Occipital lobe (tissue), 2 donors: ENCODE results near the gene APOO. TPM values are rescaled to one million over a fixed set of nuclear protein-coding genes. Genes with fewer than 3 reads are reported as not detected.
"Not testable (repeated sequence)": the region's sequence is repeated elsewhere in the genome, so short reads cannot be mapped to it uniquely, and the experiment has no call there.

Experiments used
- DNase-seq: peaks from one replicate; lab custom pipeline; 2025; lab: John Stamatoyannopoulos, UW
- total RNA-seq: library from RNA; depleted of rRNA; stranded (reverse); fragments of >200 nt; gene quantifications from one replicate; pipeline ENCODE4 v1.2.3, GENCODE V29; 2014

APOO gene
- total RNA-seq, 1 donor from 2014 or later: 30.7 TPM

DNA sequence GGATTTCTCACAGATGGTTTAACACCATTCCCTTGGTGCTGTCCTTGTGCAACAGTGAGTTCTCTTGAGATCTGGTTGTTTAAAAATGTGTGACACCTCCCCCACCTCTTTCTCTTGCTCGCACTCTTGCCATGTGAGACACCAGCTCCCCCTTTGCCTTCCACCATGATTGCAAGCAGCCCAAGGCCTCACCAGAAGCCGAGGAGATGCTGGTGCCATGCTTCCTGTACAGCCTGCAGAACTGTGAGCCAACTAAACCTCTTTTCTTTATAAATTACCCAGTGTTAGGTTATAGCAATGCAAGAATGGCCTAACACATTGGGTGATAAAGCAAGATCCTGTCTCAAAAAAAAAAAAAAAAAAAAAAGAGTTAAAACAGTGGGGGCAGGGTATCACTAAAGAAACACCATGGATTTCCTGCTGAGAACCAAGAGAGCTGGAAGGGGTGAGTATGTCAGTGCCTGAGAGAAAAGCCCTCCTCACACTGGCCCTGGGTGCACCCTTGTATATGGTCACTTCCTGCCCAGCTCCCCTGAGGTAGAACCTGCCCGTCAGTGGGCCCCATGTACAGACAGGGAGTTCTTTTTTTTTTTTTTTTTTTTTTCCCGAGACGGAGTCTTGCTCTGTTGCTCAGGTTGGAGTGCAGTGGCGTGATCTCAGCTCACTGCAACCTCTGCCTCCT, 46.4 kb downstream of the APOO start:
- DNase-seq: no peak

DNA sequence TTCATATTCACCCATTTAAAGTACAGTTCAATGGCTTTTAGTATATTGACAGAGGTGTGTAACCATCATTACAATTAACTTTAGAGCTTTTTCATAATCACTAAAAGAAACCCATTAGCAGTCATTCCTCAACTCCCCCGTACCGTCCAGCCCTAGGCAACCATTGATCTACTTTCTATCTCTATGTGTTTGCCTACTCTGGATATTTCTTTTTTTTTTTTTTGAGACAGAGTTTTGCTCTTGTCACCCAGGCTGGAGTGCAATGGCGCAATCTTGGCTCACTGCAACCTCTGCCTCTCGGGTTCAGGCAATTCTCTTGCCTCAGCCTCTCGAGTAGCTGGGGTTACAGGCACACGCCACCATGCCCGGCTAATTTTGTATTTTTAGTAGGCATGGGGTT, 48.5 kb downstream of the APOO start:
- DNase-seq: not testable (repeated sequence)

DNA sequence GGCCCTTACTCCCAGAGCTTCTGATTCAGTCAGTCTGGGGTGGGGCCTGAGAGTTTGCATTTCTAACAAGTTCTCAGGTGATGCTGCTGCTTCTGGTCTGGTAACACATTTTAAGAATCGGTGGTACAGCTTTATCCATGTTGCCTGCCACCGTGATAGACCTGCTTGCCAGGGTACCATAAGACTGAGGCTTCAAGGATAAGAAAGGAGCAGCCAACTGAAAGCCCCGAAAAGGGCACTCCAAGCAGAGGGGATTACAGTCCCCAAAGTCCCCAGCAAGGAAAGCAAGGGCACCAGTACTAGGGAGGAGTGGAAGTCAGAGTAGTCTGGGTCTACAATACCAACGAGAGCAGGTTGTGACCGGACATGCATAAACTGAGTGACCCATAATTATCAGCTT, 49.8 kb downstream of the APOO start:
- DNase-seq: no peak

DNA sequence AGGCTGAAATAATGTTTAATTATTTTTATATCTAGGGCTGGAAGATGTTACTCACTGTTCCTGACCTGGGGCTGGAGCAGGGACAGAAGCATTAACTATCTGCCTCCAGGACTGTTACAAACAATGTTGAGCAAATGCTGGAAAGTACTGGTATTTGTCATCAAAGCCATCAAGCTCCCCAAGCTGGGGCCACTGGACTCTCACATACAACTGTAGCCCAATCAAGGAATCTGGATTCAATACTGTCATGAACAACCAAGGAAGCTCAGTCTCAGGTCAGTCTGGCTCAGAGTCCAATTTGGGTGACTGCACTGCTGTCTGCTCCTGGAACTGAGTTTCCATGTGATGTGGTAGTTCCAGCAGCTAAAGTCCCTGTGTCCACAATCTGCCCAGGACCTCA, 50.4 kb downstream of the APOO start:
- DNase-seq: no peak

DNA sequence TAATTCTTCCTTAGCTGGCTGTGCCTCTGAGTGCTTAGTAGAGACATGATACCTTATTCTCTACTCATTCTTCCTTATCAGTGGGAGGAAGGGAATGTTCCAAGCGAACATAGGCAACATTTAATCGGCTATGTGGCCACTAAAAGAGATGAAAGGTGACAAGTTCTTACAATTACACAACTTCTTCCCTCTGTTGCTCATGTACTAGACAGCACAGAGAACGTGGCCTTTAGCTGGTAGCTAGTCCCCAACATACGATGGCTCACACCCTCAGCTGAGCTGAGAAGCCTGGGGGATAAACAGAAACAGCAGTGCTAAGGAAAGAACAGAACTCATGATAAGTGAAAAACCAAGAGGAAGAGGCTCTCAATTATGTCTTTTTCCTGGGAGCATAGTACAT, 52.2 kb downstream of the APOO start:
- DNase-seq: no peak

DNA sequence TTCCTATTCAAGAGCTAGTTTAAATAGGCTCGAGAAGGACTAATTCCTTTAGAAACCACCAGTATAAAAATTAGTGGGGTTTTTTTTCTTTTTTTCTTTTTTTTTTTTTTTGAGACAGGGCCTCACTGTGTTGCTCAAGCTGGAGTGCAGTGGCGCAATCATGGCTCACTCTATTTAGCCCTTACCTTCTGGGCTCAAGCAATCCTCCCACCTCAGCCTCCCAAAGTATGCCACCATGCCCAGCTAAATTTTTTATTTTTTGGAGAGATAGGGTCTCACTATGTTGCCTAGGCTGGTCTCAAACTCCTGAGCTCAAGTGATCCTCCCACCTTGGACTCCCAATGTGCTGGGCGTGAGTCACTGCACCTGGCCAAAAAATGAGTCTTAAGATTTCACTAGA, 52.8 kb downstream of the APOO start:
- no peak for DNase-seq

DNA sequence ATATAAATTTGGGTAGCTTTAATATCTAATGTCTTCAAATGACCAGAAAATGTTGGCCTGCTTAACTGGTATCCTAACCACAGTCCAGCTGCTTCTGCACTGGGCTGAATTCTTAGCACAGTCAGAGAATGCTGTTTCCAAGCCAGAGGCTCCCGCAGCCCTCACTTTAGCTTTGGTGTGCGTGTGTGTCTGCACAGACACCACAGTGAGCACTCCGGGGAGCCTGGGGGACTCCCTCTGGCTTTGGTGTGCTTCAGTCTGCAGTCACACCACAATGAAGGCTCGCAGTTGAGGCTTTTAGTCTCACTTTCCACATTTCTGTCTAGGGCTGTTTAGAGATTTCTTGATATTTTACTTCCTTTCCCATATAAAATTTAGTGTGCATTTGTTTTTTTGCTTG, 53.6 kb downstream of the APOO start:
- no peak for DNase-seq

DNA sequence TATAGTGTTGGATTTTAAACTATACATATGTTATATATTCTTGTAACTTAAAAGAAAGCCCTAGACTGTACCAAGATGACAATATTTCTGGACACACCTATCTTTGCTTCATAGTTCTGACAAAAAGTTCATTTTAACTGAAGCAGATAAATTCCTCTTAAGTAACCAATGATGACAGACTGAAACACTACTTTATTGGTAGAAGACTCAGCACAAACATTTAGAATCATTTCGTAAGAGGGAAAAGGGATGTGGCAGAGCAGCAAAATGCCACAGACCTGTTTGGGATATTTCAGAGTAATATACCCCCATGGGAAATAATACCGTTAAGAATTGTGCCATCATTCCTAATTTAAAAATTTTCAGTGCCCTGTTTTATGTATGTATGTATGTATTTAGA, 56.2 kb downstream of the APOO start:
- no peak for DNase-seq

DNA sequence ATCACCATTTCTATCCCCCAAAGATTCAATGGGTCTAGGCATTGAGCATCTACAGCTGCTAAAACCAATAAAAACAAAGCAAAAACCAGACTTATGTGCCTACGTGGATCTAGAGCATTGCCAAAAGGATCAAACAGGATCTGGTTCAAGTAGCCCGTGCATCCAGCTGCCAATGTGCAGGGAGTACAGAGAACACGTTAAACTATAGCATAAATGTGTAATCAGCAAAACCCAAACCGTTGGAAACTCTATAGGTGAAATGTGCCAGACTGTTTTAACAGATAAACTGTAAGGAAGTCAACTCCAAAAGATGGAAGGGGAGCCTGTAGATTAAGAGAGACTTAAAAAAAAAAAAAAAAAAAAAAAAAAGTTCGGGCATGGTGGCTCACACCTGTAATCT, 58.5 kb downstream of the APOO start:
- no peak for DNase-seq

DNA sequence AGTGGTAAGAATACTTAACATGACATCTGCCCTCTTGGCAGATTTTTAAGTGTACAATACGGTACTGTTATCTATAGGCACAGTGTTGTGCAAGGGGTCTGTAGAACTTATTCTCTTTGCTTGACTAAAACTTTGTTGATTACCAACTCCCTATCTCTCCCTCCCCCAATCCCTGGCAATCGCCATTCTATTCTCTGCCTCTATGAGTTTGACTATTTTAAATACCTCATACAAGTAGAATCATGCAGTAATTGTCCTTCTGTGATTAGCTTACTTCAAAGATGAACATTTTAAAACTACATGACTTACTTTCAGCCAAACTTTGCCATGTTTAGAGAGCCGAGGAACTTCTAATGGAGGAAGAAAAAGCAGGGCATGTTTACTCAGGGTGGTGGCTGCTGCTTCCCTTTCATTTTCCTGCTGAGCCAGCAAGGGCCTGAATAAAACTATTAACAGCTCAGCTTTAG, 62.4 kb downstream of the APOO start:
- no peak for DNase-seq

DNA sequence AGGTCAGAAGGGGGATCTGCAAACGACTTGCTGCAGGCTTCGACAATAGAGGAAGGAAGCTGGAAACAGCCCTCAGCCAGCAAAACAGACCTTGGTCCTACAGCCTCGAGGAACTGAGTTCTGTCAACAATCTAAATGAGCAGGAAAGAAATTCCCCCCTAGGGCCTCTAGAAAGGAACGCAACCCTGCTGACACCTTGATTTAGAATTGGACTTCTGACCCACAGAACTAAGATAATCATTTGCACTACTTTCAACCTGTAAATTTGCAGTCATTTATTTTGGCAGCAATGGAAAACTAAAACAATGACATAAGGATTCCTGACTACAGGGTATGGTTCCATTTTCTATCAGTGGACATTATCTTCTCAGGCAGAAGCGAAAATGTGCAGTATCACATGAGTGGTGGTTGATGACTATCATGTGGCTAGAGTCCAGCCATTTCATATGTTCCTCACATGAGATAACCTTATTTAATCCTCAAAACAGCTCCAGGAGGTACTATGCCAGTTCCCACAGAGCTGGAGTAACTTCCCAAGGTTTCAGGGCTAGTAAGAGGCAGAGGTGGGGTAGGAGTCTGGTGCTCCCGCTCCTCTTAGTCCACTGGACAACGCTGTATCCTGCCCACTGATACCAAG, 63.1 kb downstream of the APOO start:
- DNase-seq: no peak

DNA sequence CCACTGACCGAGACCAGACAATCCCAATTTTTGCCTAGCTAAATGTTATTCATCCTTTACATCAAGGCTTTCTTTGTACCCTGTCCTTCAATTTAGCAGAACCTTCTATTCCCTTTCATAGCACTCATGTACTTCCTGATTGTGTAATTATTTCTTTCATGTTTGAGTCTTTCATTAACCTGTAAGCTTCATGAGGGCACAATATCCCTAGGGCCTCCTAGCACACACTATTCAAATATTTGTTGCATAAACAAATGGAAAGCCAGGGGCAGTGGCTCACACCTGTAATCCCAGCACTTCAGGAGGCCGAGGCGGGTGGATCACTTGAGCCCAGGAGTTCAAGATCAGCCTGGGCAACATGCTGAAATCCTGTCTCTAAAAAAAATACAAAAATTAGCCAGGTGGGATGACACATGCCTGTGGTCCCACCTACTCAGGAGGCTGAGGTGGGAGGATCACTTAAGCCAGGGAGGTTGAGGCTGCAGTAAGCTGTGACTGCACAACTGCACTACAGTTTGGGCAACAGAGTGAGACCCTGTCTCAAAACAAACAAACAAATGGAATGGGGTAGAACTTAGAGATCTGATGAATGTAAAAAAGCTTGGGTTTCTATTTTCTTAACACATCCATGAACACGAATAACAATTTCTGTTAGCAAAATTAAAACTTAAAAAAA, 65.8 kb downstream of the APOO start:
- DNase-seq: no peak

DNA sequence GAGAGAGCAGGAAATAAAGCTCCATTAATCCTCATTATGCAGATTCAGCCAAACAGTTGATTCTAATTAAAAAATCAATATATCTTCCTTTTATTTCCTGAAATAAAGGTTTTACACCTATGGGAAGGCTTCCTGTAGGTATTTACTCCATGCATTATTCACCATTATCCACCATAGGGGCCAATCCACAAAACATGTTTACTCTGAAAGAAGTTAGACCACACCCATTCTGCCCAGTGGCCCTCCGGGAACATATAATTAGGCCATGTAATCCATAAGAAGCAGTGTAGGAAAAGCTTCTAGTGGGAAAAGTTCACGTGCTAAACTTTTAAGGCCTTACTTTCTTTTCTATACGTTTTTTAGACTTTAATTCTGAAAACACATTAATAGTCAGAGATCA, 67.1 kb downstream of the APOO start:
- DNase-seq: no peak

DNA sequence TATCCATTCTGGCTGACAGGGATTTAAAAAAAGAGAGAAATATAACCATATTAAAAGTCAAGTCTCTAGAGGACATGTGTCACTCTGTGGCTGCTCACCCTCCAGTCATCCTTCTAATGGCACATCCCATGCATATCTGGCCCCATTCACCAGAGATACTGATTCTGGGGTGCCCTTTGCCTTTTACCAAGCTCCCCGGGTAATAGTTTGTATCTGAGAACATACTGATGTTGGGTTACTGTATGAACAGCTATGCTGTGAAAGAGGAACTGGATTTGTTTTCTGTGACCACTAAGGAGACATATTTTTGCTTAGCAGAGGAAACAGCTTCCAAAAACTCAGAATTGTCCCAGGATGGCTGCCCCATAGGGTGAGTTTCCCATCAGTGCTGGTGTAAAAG, 68.8 kb downstream of the APOO start:
- DNase-seq: no peak

DNA sequence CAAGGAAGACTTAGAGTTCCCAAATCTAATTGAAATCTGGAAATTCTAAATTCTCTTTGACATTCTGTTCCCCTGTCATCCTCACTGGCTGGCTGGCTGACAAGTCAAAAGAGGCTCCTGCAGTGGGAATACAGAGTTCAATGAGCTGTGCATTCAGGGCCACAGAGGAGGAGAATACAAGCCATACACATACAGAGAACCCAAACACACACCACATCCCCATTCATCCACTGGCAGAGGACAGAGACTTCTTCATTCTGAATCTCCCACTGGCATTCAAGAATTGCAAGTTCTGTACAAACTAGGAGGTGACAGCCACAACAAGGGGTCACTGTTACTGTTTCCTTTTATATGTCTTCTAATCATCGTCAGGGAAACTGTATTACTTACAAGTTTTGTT, 75.0 kb downstream of the APOO start:
- no peak for DNase-seq

DNA sequence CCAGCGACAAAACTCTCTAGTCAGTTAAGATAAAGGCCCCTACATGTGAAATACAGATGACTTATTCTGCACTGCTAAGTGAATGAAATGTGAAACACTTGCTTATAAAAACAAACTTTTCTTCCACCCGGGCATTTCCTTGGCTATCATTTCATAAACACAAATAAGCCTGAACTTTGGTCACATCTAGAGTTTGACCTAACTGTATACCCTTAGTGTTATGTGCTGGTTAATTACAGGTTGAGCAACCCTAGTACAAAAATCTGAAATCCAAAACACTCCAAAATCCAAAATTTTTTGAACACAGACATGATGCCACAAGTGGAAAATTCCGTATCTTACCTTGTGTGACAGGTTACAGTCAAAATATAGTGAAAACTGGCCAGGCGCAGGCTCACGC, 78.9 kb downstream of the APOO start:
- DNase-seq: no peak

DNA sequence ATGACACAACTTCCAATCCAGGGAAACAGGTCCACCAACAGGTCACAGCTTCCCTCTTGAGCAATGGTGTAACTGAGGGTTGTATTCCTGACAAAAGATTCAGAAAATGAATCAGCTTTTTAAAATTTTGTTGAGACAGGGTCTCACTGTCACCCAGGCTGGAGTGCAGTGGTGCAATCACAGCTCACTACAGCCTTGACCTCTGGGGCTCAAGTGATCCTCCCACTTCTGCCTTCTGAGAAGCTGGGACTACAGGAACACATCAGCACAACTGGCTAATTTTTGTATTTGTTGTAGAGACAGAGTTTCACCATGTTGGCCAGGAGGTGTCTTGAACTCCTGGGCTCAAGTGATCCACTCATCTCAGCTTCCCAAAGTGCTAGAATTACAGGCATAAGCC, 81.1 kb downstream of the APOO start:
- DNase-seq: no peak

DNA sequence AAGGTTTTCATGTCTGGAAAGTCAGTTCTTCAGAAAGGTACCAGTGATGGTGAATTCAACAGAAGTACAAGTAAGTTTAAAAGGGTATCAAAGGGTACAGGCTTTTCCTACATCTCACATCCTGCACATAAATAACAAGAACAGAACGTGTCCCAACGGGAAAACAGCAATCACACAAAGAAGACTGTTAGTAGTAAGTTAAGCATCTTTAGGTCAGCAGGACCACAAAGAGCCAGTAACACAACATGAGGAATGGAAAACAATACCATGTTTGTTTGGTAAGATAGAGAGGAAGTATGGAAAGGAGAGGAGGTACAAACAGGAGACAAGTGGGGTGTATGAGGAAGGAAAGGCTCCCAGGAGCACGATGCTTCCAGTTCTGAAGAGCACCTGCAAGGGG, 81.5 kb downstream of the APOO start:
- DNase-seq: no peak

DNA sequence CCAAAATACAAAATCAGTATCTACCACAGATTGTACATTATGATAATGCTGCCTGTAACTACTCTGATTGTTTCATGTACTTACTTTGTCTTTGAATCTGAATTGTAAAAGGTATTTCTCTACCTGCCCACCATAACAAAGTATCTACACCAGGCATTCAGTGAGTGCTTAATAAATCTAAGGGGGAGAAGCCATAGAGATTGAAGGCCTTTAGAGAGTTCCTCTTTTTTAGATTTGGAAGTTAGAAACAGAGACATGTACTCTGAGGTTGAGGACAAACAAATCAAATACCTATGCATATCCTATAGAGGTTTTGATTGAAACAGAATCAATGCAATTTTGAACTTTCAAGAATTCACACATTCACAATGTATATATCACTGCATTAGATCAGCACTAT, 82.1 kb downstream of the APOO start:
- no peak for DNase-seq

DNA sequence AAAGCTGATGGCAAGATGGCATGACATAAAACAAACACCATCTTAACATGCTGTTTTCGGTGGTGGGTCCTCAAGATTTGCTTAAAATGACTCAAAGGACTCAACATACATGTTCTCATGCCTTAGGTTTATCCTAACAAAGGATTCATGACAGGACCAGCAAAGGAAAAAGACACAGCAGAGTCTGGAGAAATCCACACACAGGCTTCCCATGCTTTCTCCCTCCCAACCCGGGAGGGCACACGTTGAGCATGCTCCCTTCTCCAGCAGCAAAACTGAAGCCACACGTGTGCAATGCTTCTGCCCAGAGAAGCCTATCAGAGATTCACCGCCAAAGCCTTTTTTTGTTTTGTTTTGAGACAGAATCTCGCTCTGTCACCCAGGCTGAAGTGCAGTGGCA, 84.9 kb downstream of the APOO start:
- DNase-seq: no peak

DNA sequence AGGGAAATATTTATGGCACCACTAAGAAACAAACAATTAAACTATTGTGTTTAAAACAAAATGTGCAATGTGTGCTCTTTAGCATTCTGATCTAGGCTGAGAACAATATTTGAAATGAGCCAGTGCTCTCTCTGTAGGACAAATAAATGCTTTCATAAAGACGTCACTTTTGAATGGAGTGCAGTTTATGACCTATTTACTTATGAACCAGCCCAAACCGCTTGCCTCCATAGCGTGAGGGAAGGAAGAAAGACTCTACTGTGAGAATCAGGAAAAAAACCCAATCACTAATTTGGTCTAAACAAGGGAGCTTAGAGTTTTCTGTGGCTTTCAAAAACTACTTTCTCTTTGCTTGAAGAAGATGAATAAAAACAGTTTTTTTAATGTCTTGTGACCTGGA, 85.3 kb downstream of the APOO start:
- DNase-seq: no peak

DNA sequence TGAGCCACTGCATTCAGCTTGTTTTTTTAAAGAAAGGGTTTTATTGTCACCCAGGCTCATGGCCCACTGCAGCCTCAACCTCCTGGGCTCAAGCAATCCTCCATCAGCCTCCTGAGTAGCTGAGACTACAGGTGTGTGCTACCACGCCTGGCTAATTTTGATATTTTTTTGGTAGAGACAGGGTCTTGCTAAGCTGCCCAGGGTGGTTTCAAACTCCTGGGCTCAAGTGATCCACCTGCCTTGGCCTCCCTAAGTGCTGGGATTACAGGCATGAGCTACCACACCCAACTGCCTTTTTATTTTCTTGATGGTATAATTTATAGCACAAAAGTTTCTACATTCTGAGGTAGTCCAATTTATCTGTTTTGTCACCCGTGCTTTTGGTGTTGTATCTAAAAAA, 85.9 kb downstream of the APOO start:
- no peak for DNase-seq

DNA sequence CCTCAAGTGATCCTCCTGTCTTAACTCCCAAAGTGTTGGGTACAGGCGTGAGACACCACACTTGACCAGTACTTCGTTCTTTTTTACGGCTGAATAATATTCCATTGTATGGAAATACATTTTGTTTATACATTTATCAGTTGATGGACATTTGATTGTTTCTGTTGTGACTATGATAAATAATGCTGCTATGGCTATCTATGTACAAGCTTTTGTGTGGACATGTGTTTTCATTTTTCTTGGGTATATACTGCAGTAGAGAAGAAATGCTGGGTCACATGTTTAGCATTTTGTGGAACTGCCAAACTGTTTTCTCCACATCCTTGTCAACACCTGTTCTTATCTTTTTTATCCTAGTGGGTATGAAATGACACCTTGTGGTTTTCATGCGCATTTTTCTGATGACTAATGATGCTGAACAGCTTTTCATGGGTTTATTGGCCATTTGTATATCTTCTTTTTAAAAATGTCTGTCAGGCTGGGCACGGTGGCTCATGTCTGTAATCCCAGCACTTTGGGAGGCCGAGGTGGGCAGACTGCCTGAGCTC, 87.4 kb downstream of the APOO start:
- no peak for DNase-seq
